Retinal pigment epithelial cell (primary cell): ENCODE data around the gene SYT5.
A peak's percentile ranks its signal among the peaks of the same experiment; 100 is the strongest.

Experiments
- DNase-seq: peaks from one replicate; pipeline ENCODE4 v3.0.0-alpha.2; 2010; ENCODE audit warnings: low read depth
- H3K4me3 ChIP-seq: 2 replicates; pipeline ENCODE4 v1.5.1; 2011; ENCODE audit warnings: mild to moderate bottlenecking, low read length, control low read depth, moderate library complexity
- TF ChIP-seq, protein P1 (sequence below): conservative IDR thresholded peaks from 2 replicates; pipeline ENCODE4 v1.5.1; 2011; ENCODE audit warnings: low read depth, low read length, control low read depth, inconsistent platforms

The SYT5 gene

DNA sequence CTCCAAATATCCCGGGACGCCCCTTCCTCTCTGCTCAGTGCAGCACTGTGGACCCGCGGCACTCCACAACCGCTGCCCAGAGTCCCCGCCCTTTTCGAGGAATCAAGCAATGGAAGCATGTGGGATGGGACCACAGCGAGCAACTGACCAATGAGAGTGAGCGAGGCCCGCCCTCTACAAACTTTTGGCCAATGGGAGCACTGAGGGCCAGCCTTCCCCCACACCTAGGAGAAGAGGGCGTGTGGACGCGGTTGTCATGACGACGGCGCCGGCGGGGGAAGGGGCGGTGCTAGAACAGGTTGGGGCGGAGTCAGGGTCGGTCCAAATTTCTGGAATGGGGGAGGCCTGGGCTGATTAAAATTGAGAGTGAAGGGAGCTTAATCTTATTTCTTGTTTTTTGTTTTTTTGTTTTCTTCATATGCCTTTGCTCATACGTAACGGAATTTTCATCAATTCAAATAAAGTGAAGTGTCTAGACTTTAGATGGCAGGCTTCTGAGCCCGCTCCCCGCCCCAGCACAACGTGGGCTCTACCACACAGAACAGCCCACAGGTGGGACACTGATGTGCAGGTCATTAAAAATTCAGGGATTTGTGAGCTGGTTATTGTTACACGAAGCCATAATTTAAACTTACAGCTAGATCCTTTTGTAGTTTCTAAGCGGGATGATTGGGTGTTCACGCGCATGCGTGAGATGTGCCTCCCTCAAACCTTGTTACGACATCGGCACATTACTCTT, 13.4 kb downstream of the SYT5 start, which contains the start of gene DNAAF3:
TSS of gene DNAAF3 (minus strand) at position 84 of the 739 bp plus-strand sequence. CDS start 200 bp downstream, outside the sequence.
- TF ChIP-seq, protein P1, sequence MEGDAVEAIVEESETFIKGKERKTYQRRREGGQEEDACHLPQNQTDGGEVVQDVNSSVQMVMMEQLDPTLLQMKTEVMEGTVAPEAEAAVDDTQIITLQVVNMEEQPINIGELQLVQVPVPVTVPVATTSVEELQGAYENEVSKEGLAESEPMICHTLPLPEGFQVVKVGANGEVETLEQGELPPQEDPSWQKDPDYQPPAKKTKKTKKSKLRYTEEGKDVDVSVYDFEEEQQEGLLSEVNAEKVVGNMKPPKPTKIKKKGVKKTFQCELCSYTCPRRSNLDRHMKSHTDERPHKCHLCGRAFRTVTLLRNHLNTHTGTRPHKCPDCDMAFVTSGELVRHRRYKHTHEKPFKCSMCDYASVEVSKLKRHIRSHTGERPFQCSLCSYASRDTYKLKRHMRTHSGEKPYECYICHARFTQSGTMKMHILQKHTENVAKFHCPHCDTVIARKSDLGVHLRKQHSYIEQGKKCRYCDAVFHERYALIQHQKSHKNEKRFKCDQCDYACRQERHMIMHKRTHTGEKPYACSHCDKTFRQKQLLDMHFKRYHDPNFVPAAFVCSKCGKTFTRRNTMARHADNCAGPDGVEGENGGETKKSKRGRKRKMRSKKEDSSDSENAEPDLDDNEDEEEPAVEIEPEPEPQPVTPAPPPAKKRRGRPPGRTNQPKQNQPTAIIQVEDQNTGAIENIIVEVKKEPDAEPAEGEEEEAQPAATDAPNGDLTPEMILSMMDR, result no peak
- H3K4me3 ChIP-seq, result peak within 1 kb of the TSS; percentile 69
- DNase-seq, result peak; percentile 95

DNA sequence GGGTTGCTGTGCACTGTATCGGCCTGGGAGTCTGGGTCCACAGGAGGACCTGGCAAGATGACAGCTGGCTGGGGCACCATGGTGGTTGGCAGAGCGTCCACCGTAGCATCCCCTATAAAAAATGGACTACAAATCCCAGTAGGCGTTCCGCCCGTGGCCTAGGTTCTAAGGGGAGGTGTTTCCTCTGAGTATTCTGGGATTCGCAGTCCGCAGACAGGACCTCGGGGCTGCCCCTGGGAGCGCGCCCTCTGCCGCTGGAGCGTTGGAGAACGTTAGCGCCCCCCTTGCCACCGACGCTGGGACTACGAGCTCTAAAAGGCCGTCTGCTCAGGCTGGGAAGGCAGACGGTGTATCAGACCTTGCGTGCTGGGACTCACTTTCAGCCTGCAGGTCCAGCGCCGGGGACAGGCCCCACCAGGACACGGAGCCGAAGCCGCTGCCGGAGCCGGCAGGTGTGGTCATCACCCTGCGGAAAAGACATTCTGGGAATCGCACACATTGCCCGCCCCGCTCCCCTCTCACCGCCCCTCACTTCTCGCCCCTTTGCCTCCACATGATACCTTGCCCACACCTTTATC, 14.0 kb downstream of the SYT5 start:
- TF ChIP-seq, protein P1, result peak; percentile 84
- no peak for DNase-seq
- H3K4me3 ChIP-seq, result peak overlapping the region; percentile 69

DNA sequence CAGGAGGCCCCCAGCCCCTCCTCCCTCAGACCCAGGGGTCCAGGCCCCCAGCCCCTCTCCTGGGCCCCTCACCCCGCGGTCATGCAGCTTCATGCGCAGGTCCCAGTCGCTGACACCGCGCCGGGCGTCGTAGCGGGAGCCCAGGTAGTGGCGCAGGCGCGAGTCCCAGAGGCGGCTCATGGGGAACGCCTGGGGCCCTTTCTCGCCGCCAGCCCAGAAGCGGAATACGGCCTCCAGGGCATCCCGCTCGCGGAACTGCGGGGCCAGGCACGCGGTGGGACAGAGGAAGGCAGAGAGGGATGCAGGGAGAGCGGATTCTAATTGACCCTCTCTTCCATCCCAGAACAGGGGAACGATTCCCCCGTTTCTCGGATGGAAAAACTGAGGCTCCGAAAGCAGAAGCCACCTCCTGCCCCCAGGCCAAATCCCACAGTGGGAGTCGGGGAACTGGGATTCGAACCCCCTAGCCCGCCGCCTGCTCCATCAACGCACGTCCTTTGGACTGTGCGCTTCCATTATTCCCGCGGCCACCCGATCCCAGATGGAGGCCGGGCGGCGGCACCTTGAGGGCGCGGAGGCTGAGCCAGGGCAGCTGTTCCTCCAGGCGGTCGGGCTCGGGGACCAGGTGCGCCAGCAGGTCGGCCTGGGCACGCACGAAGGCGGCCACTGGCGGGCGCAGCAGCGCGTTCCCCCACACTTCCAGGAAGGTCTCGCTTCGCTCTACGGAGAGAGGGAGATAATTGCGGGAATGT, 18.3 kb downstream of the SYT5 start:
- no peak for DNase-seq

DNA sequence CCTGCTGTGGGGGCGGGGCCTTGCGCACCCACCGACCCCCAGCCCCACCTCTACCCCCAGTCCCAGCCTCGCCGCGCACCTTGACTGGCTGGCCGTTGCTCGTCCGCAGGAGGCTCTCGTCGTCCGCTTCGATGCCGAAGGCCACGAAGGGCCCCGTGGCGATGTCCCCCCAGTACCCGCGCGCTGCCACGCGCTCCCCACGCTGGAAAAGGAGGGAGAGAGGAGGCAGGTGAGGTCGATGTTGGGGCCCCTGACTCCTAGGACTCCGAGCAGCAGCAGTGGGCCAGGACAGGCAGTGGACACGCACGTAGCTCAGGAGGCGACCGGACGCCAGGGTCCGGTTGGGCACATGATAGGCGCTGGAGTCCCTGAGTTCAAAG, 19.1 kb downstream of the SYT5 start:
- no peak for DNase-seq
- TF ChIP-seq, protein P1, result no peak
- H3K4me3 ChIP-seq, result no peak overlapping the region

More for the DNA sequence above, 18.3 kb downstream of the SYT5 start:
- TF ChIP-seq, protein P1, result no peak
- no peak overlapping the region for H3K4me3 ChIP-seq

DNA sequence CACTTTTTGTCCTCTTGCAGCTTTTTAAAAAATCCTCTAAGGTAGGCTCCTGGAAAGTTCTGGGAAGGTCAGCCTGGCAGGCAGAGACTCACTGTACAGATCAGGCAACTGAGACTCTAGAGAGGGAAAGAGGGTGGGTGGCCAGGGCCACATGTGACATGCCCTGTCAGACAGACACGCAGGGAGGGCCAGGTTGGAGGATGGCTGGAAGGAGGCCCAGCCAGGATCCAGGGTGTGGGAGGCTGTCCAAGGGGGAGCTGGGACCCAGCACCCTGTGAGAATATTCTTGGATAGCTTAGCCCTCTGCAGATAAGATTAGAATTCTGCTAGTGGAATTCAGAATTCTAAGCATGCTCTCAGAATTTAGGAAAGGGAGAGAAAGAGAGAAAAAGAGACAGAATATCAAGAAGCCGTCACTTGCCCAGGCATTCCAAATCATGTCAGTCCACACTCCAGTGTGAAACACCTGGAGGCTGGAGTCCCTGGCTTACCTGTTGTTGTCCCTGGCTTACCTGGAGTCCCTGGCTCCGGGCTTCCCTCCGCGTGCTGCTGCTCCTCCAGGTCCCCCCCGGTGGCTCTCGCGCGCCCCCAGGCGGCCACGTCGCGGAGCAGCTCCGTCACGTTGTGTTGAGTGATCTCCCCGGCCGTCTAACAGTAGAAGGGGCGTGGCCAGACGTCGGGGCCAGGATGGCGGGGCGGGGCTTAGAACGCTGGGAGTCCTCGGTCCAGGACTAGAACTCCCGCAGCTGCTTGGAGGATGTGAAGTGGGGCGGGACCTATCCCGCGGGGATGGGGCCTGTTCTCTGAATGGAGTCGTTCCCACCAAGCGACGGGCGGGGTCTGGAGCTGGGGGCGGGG, 19.7 kb downstream of the SYT5 start:
- no peak overlapping the region for H3K4me3 ChIP-seq
- no peak for DNase-seq
- TF ChIP-seq, protein P1, result peak; percentile 96

DNA sequence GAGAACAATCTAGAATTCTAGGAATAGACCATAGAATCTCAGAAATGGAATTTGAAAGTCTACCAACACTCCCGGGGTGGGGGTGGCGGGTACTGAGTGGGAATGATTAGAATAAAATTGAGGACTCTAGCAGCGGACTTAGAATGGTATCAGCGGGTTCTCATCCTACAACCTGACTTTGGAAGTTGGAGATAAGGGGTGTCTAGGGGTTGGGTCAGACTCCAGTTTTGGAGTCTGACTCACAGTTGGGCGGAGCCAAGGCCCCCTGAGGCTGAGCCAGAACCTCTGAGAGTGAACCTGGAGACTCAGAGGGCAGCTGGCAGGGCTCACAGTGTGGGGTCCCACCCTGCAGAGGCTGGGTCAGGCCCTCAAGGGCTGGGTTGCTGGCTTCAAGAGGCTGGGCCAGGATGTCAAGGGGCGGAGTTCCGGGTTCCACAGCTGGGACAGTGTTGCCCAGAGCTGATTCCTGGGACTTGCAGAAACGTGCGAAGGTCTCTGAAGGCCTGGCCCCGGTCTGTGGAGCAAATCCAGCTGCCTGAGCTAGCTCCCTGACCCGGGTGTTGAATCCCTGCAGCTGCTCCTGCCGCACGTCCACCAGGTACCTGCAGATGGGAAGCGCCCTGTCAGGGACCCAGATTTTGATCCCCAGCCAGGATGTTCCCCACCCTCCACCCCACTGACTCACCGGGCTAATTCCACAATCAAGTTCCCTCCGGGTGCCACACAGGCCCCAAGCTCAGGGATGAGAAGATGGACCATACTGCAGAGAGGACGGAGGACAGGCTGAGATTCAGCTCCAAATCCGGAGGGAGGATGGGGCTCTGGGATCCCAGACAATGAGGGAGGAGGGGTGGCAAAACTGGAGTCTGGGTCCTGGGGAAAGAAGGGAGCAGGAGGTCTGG, 21.0 kb downstream of the SYT5 start:
- H3K4me3 ChIP-seq, result no peak overlapping the region
- TF ChIP-seq, protein P1, result no peak
- DNase-seq, result no peak
